Amniotic epithelial cell (primary cell): ENCODE measurements around the gene USP30.

Experiments
- DNase-seq: peaks from one replicate; pipeline ENCODE4 v3.0.0-alpha.2; 2010; ENCODE audit warnings: low read depth

The USP30 gene

GRCh38 chr12:109097435-109098182 lies 45.2 kb downstream of the USP30 start, which contains the start of gene UNG:
TSS of gene UNG (plus strand) at chr12:109097597. CDS start at chr12:109097680, 83 bp downstream.
- DNase-seq, result peak; percentile 86

DNA sequence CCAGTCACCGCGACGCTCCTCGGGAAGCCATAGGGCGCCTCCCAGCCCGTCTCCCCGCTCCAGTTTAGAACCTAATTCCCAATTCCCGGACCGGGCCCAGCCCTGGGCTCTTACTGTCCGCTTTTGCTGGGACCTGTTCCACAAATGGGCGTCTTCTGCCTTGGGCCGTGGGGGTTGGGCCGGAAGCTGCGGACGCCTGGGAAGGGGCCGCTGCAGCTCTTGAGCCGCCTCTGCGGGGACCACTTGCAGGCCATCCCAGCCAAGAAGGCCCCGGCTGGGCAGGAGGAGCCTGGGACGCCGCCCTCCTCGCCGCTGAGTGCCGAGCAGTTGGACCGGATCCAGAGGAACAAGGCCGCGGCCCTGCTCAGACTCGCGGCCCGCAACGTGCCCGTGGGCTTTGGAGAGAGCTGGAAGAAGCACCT lies 45.8 kb downstream of the USP30 start:
- DNase-seq, result peak; percentile 42

DNA sequence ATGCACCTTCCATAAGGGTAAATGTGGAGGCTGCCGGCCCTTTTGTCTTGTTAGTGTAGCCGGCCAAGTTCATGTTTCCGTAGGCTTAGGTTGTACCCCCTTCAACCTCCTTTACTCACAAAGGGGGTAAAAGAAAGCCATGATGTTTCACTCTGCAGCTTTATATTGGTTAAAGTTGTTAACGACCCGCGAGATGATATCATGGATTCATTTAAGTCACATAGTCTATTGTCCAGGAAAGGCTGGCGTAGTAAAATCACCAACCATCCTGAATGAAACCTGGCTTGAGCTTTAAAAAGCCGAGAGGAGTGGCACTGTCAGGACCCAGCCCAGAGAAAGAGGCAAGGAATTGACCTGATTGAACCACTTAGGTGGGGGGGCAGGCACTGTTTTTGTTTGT lies 46.3 kb downstream of the USP30 start:
- no peak for DNase-seq

DNA sequence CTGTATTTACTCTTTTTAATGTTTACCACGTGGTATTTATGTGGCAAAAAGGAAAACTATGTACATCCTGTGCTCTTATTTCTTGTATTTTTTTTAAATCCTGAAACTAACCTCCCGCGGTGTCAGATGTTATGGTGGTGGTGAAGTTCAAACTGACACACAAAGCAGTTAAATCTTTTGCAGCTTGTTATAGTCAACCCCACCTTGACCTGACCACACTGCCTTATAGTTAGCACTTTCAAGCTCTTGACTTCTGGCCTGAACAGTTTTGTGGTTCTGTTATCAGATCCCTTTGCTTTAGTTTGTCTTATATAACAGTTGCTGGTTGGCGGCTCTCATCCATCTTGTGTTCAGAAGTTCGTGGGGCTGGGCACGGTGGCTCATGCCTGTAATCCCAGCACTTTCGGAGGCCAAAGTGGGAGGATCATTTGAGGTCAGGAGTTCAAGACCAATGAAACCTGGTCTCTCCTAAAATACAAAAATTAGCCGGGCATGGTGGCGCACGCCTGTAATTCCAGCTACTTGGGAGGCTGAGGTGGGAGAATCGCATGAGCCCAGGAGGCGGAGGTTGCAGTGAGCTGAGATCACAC lies 47.1 kb downstream of the USP30 start:
- DNase-seq, result peak; percentile 84

DNA sequence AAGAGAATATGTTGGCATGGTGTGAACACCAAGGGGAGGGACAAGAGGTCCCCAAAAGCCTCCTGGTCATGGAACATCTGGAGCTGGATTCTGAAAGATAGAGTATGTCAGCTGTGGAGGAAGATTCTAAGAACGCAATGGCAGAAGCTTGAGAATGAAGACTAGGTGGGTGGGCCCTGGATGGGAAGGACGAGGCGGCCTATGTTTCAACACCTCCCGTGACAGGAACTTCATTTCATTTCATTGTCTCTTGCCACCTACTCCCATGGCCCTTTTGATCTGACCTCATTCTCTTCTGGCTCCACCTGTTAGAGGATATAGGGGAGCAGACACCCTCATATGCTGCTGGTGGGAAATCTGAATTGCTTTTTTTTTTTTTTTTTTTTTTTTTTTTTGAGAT lies 48.4 kb downstream of the USP30 start:
- DNase-seq, result no peak

DNA sequence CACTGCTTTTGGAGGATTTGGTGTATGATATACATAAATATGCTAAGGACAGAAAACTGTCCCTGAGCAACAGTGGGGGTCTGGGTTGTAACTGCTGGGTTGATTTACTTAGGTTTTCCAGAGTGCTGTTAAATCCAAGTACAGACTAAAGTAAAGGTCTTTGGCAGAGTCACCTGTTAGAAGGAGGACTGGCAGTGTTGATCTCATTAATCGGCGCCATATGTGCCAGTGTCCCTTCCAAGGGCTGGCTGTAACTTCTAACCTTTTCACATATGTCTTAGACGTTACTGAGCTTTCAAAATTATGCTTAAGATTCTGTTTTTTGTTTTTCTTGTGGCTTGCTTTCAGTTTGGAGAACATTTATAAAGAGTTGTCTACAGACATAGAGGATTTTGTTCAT lies 50.1 kb downstream of the USP30 start:
- DNase-seq, result no peak

GRCh38 chr12:109105176-109105575 lies 52.8 kb downstream of the USP30 start:
- DNase-seq, result no peak

GRCh38 chr12:109109746-109110350 lies 57.5 kb downstream of the USP30 start:
- no peak for DNase-seq

- DNase-seq, result peak; percentile 81
Measured at GRCh38 chr12:109110988-109111495, 58.7 kb downstream of the USP30 start.

DNA sequence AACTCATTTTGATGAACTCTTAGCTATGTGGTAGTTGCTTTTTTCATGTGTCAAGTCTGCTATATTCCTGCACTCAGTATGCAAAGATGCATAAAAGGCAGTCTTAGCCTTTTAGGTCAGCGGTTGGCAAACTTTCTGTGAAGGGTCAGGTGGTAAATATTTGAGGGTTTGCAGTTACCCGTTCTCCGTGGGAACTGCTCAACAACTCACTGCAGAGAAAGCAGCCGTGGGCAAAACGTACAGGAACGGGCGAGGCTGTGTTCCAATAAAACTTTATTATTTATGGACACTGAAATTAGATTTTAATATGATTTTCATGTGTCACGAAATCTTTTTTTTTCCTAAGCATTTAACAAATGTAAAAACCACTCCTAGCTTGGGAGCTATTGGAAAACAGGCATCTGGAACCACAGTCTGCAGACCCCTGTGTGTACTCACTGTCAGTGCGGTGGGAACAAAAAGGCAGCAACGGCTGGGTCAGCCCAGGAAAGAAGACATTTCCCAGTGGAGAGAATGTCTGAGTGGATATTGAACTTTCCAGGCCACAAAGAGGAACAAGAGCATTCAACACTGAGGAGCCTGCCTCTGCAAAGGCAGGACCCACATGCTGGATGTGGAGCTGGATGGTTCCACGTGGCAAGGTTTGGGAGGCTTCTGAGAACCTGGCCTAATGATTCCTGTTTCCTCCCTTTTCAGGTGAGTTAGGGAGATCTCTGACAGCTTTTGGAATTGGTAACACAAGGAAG lies 60.5 kb downstream of the USP30 start:
- no peak for DNase-seq

GRCh38 chr12:109113661-109114321 lies 61.4 kb downstream of the USP30 start:
- no peak for DNase-seq

DNA sequence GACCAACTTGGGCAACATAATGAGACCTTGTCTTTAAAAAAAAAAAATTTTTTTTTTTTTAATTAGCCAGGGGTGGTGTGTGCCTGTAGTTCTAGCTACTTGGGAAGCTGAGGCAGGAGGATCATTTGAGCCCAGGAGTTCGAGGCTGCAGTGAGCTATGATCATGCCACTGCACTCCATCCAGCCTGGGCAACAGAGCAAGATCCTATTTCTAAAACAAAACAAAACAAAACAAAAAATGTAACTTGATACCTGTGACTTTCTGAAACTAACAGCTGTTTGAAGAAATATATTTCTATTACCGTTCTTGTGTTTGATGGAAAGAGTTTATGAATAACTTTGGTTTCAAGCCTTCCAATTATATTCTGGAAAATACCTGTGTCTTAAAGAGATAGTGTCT lies 62.3 kb downstream of the USP30 start:
- no peak for DNase-seq

GRCh38 chr12:109115404-109115757 lies 63.0 kb downstream of the USP30 start:
- DNase-seq, result no peak

GRCh38 chr12:109115758-109116610 lies 63.6 kb downstream of the USP30 start, which contains the start of gene ACACB:
TSS of gene ACACB (plus strand) at chr12:109116587. CDS start at chr12:109139406, 22,819 bp downstream.
- DNase-seq, result peak; percentile 47

DNA sequence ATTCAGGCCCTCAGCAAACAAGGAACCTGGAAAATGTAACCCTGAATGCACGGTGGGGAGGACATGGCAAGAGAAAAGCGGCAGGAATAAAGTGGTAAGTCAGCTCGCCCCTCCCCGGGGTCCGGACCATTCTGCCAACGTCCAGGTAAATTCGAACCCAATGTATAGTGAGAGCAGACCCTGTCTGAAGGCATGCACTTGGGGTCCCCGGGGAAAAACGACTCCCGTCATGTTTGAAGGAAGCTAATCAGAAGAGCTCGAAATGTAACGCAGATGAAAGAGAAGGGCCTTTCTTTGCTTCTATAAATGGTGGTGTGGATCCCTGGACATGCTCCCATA lies 64.2 kb downstream of the USP30 start:
- no peak for DNase-seq

DNA sequence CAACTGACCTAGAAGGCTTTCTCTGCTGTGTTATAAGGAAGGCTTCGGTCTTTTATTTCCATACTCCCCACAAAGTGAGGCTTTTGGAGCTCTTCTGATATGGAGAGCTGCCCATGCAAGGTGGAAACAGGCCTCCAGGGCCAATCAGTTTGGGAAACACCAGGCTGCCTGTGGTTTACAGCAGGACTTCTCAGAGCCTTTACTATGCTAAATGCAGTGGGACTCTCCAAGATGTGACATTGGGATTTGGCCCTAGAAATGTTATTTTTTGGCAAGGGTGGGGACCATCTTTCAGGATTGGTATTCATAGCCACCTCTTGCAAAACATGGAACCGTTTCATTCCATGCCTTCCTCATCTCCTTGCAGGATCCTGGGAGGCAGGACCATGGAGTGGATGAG lies 67.7 kb downstream of the USP30 start:
- DNase-seq, result no peak

DNA sequence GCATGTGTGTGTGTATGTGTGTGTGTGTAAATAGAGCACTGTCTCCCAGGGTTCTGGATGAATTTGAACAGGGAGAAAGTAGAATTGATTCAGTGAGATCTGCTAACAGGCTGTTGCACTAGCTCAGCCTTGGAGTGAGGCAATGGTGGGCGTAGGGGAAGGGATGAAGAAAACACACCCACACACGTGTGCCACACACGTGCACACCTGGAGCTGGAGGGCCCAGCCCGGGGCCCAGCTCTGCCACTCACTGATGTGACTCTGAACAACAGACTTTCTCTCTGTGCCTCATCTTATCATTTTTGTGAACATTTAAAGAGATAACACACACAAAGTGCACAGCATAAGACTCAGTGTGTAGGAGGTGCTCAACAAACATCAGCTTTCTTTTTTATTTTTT lies 68.2 kb downstream of the USP30 start:
- DNase-seq, result no peak

DNA sequence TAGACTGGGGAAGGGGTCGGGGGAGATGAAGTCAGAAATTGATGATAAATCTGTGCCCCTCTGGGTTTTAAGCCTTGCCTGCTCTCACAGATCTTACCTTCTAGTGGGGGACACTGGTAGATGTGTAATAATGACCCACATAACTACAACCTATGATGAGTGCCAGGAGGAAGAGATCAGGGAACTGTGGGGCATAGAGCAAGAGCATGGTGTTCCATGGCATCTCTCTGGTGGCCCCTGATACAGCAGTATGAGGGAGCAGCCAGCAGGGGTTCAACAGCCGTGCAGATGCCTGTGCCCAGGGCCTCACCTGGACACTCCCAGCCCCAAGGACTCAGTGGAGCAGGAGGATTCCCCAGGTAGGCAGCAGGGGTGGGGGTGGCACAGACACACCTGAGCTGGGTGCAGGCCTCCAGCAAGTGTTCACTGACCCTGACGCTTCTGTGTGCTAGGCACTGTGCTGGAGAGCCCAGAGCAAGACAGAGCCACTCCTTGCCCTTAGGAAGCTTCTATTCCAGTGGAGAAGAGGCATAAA lies 69.0 kb downstream of the USP30 start:
- no peak for DNase-seq

GRCh38 chr12:109124878-109125648 lies 72.7 kb downstream of the USP30 start:
- DNase-seq, result no peak

DNA sequence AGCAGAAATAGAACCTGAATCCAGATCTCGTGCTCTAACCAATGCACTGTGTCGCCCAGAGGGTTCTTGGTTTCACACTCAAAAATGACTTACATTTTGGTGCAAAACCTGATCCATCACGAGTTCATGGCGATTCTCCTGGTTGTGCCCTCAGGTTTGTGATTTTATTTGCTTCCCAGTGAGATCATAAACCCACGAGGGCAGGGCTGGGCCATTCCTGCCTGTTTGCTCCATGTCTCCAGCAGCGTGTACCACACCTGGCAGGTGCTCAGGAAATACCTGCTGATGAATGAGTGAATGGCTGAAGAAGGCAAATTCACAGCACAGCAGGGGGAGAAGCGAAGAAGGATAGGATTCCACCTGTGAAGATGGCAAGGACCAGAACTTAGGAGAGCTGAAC lies 73.4 kb downstream of the USP30 start:
- no peak for DNase-seq
